ENCODE measurements around the gene RUFY2. TPM values are rescaled to one million over a fixed set of nuclear protein-coding genes. Genes with fewer than 3 reads are reported as not detected.

The RUFY2 gene
- total and polyA plus RNA-seq, 2 experiments from 2014 or later: 10.3 to 17.3 TPM

- TF ChIP-seq ETS1 (IDR thresholded peaks at IDR 0.05): no peak
- TF ChIP-seq EZH2phosphoT487 (IDR thresholded peaks at IDR 0.05; ENCODE audit: unreplicated experiment): no peak
- TF ChIP-seq NANOG (IDR thresholded peaks at IDR 0.05; ENCODE audit: borderline replicate concordance): no peak
- TF ChIP-seq POLR2AphosphoS5 (IDR thresholded peaks at IDR 0.05; ENCODE audit: low read depth): no peak
- no peak for TF ChIP-seq STAT1 (IDR thresholded peaks at IDR 0.05; ENCODE audit: unreplicated experiment)
- no peak for TF ChIP-seq ZNF462 (CRISPR knock-in tag; IDR thresholded peaks at IDR 0.05)
- no peak for TF ChIP-seq ZNF331 (CRISPR knock-in tag; IDR thresholded peaks at IDR 0.05; ENCODE audit: low read depth)
Observed at GRCh38 chr10:68403701-68404100, 3.4 kb downstream of the RUFY2 start (continued).

GRCh38 chr10:68402276-68402675, 4.8 kb downstream of the RUFY2 start:
- Histone ChIP-seq H2AFZ (no peak overlapping the region), H3K36me3 (ENCODE audit: insufficient read depth) (peaks cover 7% of the 10 kb centered on the region; the same call in 1 of the 2 replicates), H3K4me1 (ENCODE audit: insufficient read depth) (peaks cover 8% of the 10 kb centered on the region; the same call in 1 of the 2 replicates), H3K9me2 (ENCODE audit: insufficient read depth) (no peaks in the 10 kb centered on the region), H3K4me2 (no peak overlapping the region), H3K27ac (ENCODE audit: low read depth) (no peak overlapping the region), H3K79me2 (replicated peaks; ENCODE audit: insufficient read depth) (peaks cover 37% of the 10 kb centered on the region), H4K20me1 (replicated peaks; ENCODE audit: insufficient read depth) (no peaks in the 10 kb centered on the region; the same call in 1 of the 2 replicates), H3K27me3 (ENCODE audit: insufficient read depth) (no peaks in the 10 kb centered on the region), H3K4me3 (no peak overlapping the region), H3F3A (replicated peaks; ENCODE audit: low read depth) (peaks cover under 1% of the 10 kb centered on the region; the same call in 1 of the 2 replicates)
- Mint-ChIP-seq H3K27me3 (ENCODE audit: insufficient read depth, low read depth, poor library complexity) (peaks cover under 1% of the 10 kb centered on the region), H3K4me1 (peaks cover 16% of the 10 kb centered on the region; the same call in 2 of the 3 replicates), H3K9me3 (no peaks in the 10 kb centered on the region), H3K36me3 (ENCODE audit: low read depth) (peaks cover 19% of the 10 kb centered on the region; the same call in 2 of the 3 replicates), H3K27ac (no peak overlapping the region), H3K4me3 (no peak overlapping the region)
- no peak for ATAC-seq
- no peak for DNase-seq (ENCODE audit: low spot score)
- TF ChIP-seq ETS1 (IDR thresholded peaks at IDR 0.05) (no peak), ZNF462 (CRISPR knock-in tag; IDR thresholded peaks at IDR 0.05) (no peak), POLR2AphosphoS5 (IDR thresholded peaks at IDR 0.05; ENCODE audit: low read depth) (no peak), STAT1 (IDR thresholded peaks at IDR 0.05; ENCODE audit: unreplicated experiment) (no peak)

All from GM23338 (cell line).